GM20000 (cell line): ENCODE results near the gene ZNF831.

Source experiments
- DNase-seq: peaks from one replicate; pipeline ENCODE4 v3.0.0; 2012; ENCODE audit warnings: low spot score
- CTCF ChIP-seq: IDR thresholded peaks from 2 replicates; pipeline ENCODE4 v1.5.1; 2012; ENCODE audit warnings: mild to moderate bottlenecking, control low read depth; ENCODE audit errors: extremely low read depth, missing control alignments

Gene ZNF831

DNA sequence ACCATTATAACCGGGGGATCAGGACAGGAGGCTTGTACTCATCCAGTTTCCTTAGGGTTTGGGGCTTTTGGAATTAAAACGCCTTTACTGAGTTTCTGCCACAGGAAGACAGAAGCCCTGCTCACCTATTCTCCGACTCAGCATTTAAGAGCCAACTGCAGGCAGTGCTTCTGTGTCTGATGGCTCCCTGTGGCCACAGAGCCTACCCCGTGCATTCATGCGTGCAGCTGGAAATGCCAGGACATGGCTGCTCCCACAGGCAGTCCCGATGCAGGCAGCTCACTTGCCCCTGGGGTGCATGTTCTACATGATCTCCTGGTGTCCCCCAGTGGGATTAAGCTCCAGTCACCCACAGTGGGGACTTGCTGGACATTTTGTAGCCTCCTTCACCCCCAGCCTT lies 22.2 kb downstream of the ZNF831 start:
- TF ChIP-seq CTCF = no peak
- no peak for DNase-seq

DNA sequence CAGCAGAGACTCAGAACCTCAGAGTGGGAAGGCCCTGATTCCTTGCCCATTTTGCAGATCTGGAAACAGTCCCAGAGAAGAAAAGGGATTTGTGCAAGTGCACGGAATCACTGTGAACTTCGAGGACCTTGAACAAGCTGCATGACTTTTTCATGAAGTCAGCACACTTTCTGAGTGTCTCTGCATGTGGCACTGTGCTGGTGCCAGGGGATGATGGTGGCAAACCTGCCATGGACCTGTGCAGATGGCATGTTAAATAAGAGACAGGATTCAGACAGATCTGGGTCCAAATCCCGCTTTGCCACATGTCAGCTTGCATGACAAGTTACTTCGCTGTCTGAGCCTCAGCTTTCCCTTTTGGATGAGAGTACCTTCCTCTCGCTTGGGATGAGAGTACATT lies 26.8 kb downstream of the ZNF831 start:
- no peak for DNase-seq
- no peak for TF ChIP-seq CTCF

DNA sequence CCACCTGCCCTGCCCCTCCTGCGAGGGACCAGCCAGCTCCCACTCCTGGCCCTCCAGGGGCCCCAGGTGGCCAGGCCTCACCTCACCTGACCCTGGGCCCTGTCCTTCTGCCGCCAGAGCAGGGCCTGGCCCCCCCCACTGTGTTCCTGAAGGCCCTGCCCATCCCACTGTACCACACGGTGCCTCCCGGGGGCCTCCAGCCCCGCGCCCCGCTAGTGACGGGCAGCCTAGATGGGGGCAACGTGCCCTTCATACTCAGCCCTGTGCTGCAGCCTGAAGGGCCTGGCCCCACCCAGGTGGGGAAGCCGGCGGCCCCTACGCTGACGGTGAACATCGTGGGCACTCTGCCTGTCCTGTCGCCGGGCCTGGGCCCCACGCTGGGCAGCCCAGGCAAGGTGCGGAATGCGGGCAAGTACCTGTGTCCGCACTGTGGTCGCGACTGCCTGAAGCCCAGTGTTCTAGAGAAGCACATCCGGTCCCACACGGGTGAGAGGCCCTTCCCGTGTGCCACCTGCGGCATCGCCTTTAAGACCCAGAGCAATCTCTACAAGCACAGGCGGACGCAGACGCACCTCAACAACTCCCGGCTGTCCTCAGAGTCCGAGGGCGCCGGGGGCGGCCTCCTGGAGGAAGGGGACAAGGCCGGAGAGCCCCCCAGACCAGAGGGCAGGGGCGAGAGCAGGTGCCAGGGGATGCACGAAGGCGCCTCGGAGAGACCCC lies 27.6 kb downstream of the ZNF831 start:
- no peak for DNase-seq
- no peak for TF ChIP-seq CTCF

DNA sequence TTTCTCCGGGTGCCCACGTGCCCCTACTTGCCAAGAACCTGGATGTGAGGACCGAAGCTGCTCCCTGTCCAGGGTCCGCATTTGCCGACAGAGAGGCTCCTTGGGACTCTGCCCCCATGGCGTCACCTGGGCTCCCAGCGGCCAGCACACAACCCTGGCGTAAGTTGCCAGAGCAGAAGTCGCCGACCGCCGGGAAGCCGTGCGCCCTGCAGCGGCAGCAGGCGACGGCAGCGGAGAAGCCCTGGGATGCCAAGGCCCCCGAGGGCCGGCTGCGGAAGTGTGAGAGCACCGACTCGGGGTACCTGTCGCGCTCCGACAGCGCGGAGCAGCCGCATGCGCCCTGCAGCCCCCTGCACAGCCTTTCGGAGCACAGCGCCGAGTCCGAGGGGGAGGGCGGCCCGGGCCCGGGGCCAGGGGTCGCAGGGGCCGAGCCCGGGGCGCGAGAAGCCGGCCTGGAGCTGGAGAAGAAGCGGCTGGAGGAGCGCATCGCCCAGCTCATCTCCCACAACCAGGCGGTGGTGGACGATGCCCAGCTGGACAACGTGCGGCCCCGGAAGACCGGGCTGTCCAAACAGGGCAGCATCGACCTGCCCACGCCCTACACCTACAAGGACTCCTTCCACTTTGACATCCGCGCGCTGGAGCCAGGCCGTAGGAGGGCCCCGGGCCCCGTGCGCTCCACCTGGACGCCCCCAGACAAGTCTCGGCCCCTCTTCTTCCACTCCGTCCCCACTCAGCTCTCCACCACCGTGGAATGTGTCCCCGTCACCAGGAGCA lies 28.3 kb downstream of the ZNF831 start:
- no peak for TF ChIP-seq CTCF
- peak; percentile 25 for DNase-seq

DNA sequence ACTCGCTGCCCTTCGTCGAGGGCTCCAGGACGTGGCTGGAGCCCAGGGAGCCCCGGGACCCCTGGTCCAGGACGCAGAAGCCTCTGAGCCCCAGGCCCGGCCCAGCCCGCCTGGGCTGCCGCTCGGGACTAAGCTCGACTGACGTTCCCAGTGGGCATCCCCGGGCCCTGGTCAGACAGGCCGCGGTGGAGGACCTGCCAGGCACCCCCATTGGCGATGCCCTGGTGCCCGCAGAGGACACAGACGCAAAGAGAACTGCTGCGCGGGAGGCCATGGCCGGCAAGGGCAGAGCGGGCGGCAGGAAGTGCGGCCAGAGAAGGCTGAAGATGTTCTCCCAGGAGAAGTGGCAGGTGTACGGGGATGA lies 28.9 kb downstream of the ZNF831 start:
- no peak for TF ChIP-seq CTCF
- DNase-seq = no peak

GRCh38 chr20:59193325-59193724 lies 29.7 kb downstream of the ZNF831 start:
- TF ChIP-seq CTCF = no peak

More at GRCh38 chr20:59193325-59193724, 29.7 kb downstream of the ZNF831 start:
- DNase-seq = no peak
